GM12878 (cell line): Measurements from ENCODE around the gene NSFL1C. TPM values are rescaled to one million over a fixed set of nuclear protein-coding genes. Genes with fewer than 3 reads are reported as not detected.

Experiments
- ATAC-seq: fragments of 200-7000 bp; cut with Tn5 transposase; 3 replicates; pipeline ENCODE4 v1.9.1; 2020; ENCODE audit warnings: mild to moderate bottlenecking, moderate library complexity
- BruUV-seq: library from RNA; stranded (reverse); fragments of 400-500 nt; replicated peaks from 2 replicates; lab custom pipeline; 2021; lab: Mats Ljungman, UMichigan
- CTCF ChIA-PET: fragments of 300-600 bp; sonication (Branson Sonifier 250); formaldehyde crosslinking; extraction: SDS; loops from one replicate; lab custom pipeline; 2021; ENCODE audit warnings: inconsistent platforms; lab: Yijun Ruan, JAX
- POLR2A ChIA-PET: fragments of 350-600 bp; formaldehyde crosslinking; extraction: SDS; loops from one replicate; lab custom pipeline; 2021; ENCODE audit warnings: inconsistent platforms; lab: Charles Lee
- RAD21 ChIA-PET: fragments of 300-600 bp; sonication (Branson Sonifier 250); formaldehyde crosslinking; loops from one replicate; lab custom pipeline; 2023; ENCODE audit warnings: antibody characterized with exemption; ENCODE audit not compliant: unreplicated experiment; lab: Charles Lee
- SMC1A ChIA-PET: fragments of 300-600 bp; sonication (Branson Sonifier 250); formaldehyde crosslinking; loops from one replicate; lab custom pipeline; 2023; ENCODE audit not compliant: unreplicated experiment, uncharacterized antibody; lab: Charles Lee
- DNase-seq: peaks from one replicate; pipeline ENCODE4 v3.0.0-alpha.2; 2011; ENCODE audit warnings: low read depth, low spot score
- FAIRE-seq: peaks from 3 replicates; lab custom pipeline; 2011; peaks lifted over from hg19 to GRCh38; lab: Jason Lieb, UNC
- H2AFZ ChIP-seq: 2 replicates; pipeline ENCODE4 v1.6.0; 2011; ENCODE audit warnings: low read depth, low read length, control low read depth; ENCODE audit not compliant: control insufficient read depth
- H3K27ac ChIP-seq: 2 replicates; pipeline ENCODE4 v1.5.1; 2011; ENCODE audit warnings: control low read depth; ENCODE audit not compliant: control insufficient read depth, insufficient read depth
- H3K27me3 ChIP-seq, 2 experiments: replicated peaks in 1 of 2; 2 replicates each; pipeline versions ENCODE4 v1.6.0 to v1.6.1; 2011; ENCODE audit warnings: low read length in 1 of 2; ENCODE audit not compliant: control insufficient read depth in 2 of 2, insufficient read depth in 2 of 2
- H3K36me3 ChIP-seq, 2 experiments: 2 replicates each; pipeline ENCODE4 v1.5.1; 2011; ENCODE audit warnings: low read length in 1 of 2; ENCODE audit not compliant: control insufficient read depth in 2 of 2, insufficient read depth in 2 of 2
- H3K4me1 ChIP-seq: 2 replicates; pipeline ENCODE4 v1.6.1; 2011; ENCODE audit warnings: mild to moderate bottlenecking, low read length, moderate library complexity, mixed read lengths; ENCODE audit not compliant: control insufficient read depth, insufficient read depth
- H3K4me2 ChIP-seq: 2 replicates; pipeline ENCODE4 v1.6.0; 2011; ENCODE audit warnings: control low read depth; ENCODE audit not compliant: control insufficient read depth, insufficient read depth
- H3K4me3 ChIP-seq: fragments of 200-600 bp; sonication (generic); 2 replicates; pipeline ENCODE4 v1.5.1; 2016
- H3K79me2 ChIP-seq: 2 replicates; pipeline ENCODE4 v1.6.0; 2011; ENCODE audit warnings: low read length; ENCODE audit not compliant: control insufficient read depth, insufficient read depth
- H3K9ac ChIP-seq: 2 replicates; pipeline ENCODE4 v1.8.0; 2011; ENCODE audit warnings: low read length, control low read depth, mixed read lengths; ENCODE audit not compliant: control insufficient read depth, insufficient read depth
- H3K9me3 ChIP-seq: replicated peaks from 3 replicates; pipeline ENCODE4 v1.5.1; 2011; ENCODE audit warnings: mild to moderate bottlenecking, low read length; ENCODE audit not compliant: control insufficient read depth, insufficient read depth
- H4K20me1 ChIP-seq: 2 replicates; pipeline ENCODE4 v1.6.0; 2011; ENCODE audit not compliant: control insufficient read depth, insufficient read depth
- CHD2 ChIP-seq: IDR thresholded peaks from 2 replicates; pipeline ENCODE4 v1.6.1; 2011; ENCODE audit warnings: low read depth, low read length, improper control_type of control experiment, borderline replicate concordance
- CHD4 ChIP-seq: fragments of 200-600 bp; sonication (generic); IDR thresholded peaks from 2 replicates; pipeline ENCODE4 v1.6.1; 2016; ENCODE audit warnings: mild to moderate bottlenecking
- ESRRA ChIP-seq: IDR thresholded peaks from 2 replicates; pipeline ENCODE4 v1.6.1; 2012; ENCODE audit warnings: mild to moderate bottlenecking, low read length, improper control_type of control experiment
- FOXM1 ChIP-seq: IDR thresholded peaks from 2 replicates; pipeline ENCODE4 v1.6.1; 2012; ENCODE audit warnings: low read depth, mild to moderate bottlenecking, inconsistent platforms, low read length, moderate library complexity
- HCFC1 ChIP-seq: fragments of 150-350 bp; IDR thresholded peaks from 2 replicates; pipeline ENCODE4 v1.6.1; 2014; ENCODE audit warnings: low read length
- IKZF1 ChIP-seq: fragments of 450-650 bp; conservative IDR thresholded peaks from 2 replicates; pipeline ENCODE4 v1.6.1; 2017; ENCODE audit warnings: antibody characterized with exemption, mild to moderate bottlenecking
- NFXL1 ChIP-seq: fragments of 450-650 bp; IDR thresholded peaks from 2 replicates; pipeline ENCODE4 v1.6.1; 2017; ENCODE audit warnings: antibody characterized with exemption, mild to moderate bottlenecking, borderline replicate concordance
- NFYA ChIP-seq: IDR thresholded peaks from 2 replicates; pipeline ENCODE4 v1.6.1; 2011; ENCODE audit warnings: low read depth, mild to moderate bottlenecking, low read length, improper control_type of control experiment, borderline replicate concordance
- POU2F2 ChIP-seq: IDR thresholded peaks from 3 replicates; pipeline ENCODE4 v1.6.1; 2011; ENCODE audit warnings: low read depth, mild to moderate bottlenecking, low read length, borderline replicate concordance
- STAT3 ChIP-seq: IDR thresholded peaks from 2 replicates; pipeline ENCODE4 v1.6.1; 2011; ENCODE audit warnings: low read depth, low read length, improper control_type of control experiment
- TCF12 ChIP-seq: IDR thresholded peaks from 2 replicates; pipeline ENCODE4 v1.6.1; 2011; ENCODE audit warnings: low read depth, mild to moderate bottlenecking, low read length
- TCF7 ChIP-seq: IDR thresholded peaks from 2 replicates; pipeline ENCODE4 v1.6.1; 2014; ENCODE audit warnings: antibody characterized with exemption, borderline replicate concordance
- YBX1 ChIP-seq: fragments of 450-650 bp; IDR thresholded peaks from 2 replicates; pipeline ENCODE4 v1.6.1; 2016; ENCODE audit warnings: antibody characterized with exemption
- ZSCAN29 ChIP-seq: fragments of 450-650 bp; IDR thresholded peaks from 2 replicates; pipeline ENCODE4 v1.6.1; 2017; ENCODE audit warnings: mild to moderate bottlenecking, moderate library complexity
- WGBS: methylation state at CpG from one replicate; pipeline ENCODE4 v1.1.6; 2016; ENCODE audit warnings: low lambda C conversion rate; ENCODE audit not compliant: insufficient replicate concordance, insufficient coverage; ENCODE audit errors: missing lambda C conversion rate; 5-methylcytosine and 5-hydroxymethylcytosine counted together
- in situ Hi-C: fragments of 300-500 bp; cut with MboI; formaldehyde crosslinking; loops from 9 replicates; pipeline ENCODE4 v1.14.3; 2018; ENCODE audit warnings: mixed read lengths
- intact Hi-C: fragments of 100-400 bp; cut with micrococcal nuclease; formaldehyde crosslinking; loops from one replicate; pipeline ENCODE4 v1.14.2; 2022; ENCODE audit not compliant: unreplicated experiment
- polyA plus RNA-seq, 11 experiments: library from polyadenylated mRNA; depleted of rRNA in 4 of 11; unstranded in 6 of 11; stranded (reverse) in 5 of 11; fragments of >200 nt; fragmentation: Nextera tagmentation in 4 of 11; fragmentation: Illumina TruSeq in 1 of 11; extraction: Ambion mirVana in 4 of 11; extraction: Trizol in 1 of 11; gene quantifications; 1 replicate in 1 of 11; 2 replicates in 10 of 11; pipeline versions ENCODE4 v1.2.1 to v1.2.3, GENCODE V29; 2011 to 2016; ENCODE audit warnings: inconsistent platforms in 2 of 11, missing spikeins in 2 of 11, low read depth in 1 of 11
- total RNA-seq, 4 experiments: library from RNA; depleted of rRNA in 3 of 4; stranded (reverse); fragments of >200 nt in 3 of 4; fragmentation: Illumina TruSeq in 1 of 4; extraction: Trizol in 1 of 4; gene quantifications; 2 replicates each; pipeline versions ENCODE4 v1.2.1 to v1.2.3, GENCODE V29; 2013 to 2021
- TF ChIP-seq, protein P1 (sequence below): IDR thresholded peaks from 2 replicates; pipeline ENCODE4 v1.6.1; 2011; ENCODE audit warnings: borderline replicate concordance, low read depth, mild to moderate bottlenecking, moderate library complexity, low read length; ENCODE audit not compliant: insufficient read depth, poor library complexity, severe bottlenecking
- TF ChIP-seq, protein P2 (sequence below): fragments of 450-650 bp; formaldehyde crosslinking; IDR thresholded peaks from 2 replicates; pipeline ENCODE4 v1.5.0; 2022; ENCODE audit warnings: mild to moderate bottlenecking, missing genetic modification characterization

NSFL1C gene
- total and polyA plus RNA-seq, 10 of the 15 experiments (the other 5 are each of a cell fraction or from before 2014, with no cell fraction given) = 21.5 to 100 (median 38.1) TPM

DNA sequence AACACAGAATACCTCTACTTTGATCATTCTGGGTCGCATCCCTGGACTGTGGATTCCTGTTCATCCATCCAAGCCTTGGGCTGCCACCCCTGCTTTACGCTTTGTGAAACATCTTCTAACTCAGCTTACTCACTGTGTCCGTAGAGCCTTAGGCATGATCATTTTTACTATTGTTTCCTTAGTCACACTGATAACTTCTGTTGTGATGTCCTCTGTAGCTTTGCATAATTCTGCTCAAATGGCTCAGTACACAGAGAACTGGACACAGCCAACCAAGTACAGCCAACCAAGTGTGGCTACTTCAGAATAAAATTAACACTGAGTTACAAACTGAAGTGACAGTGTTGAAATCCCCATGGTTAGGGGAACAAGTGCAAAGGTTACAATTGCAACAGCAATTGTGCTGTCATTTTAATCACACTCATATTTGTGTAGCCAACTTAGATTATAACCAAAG, 65.2 kb downstream of the NSFL1C start:
- H3K79me2 ChIP-seq = no peaks in the 10 kb centered on the region
- no peak overlapping the region for H2AFZ ChIP-seq
- ChIA-PET POLR2A (no interaction called here), RAD21 (no interaction called here), CTCF (interaction anchor here (0.7 to 1.6 kb wide), 3 partner anchors 66 to 102 kb away, joined by 3 to 4 read pairs (median 3); no protein-coding TSS in a partner anchor), SMC1A (interaction anchor here (1.1 to 1.8 kb wide), 2 partner anchors 35 to 64 kb away, joined by 3 read pairs; no protein-coding TSS in a partner anchor)
- ATAC-seq (no peak), FAIRE-seq (no peak), DNase-seq (no peak)
- no peak overlapping the region for H3K4me3 ChIP-seq
- H3K27ac ChIP-seq = no peak overlapping the region
- no peaks in the 10 kb centered on the region; a peak in 2 of 4 replicates for H3K27me3 ChIP-seq
- no peaks in the 10 kb centered on the region for H4K20me1 ChIP-seq
- H3K36me3 ChIP-seq = no peaks in the 10 kb centered on the region
- no peaks in the 10 kb centered on the region for H3K9me3 ChIP-seq
- WGBS = 27% methylated on average over 3 of the region's 3 CpGs
- no TSS peak for BruUV-seq
- H3K4me2 ChIP-seq = no peak overlapping the region
- intact Hi-C loops (no loop called here), in situ Hi-C loops (no loop called here)
- TF ChIP-seq, protein P1, sequence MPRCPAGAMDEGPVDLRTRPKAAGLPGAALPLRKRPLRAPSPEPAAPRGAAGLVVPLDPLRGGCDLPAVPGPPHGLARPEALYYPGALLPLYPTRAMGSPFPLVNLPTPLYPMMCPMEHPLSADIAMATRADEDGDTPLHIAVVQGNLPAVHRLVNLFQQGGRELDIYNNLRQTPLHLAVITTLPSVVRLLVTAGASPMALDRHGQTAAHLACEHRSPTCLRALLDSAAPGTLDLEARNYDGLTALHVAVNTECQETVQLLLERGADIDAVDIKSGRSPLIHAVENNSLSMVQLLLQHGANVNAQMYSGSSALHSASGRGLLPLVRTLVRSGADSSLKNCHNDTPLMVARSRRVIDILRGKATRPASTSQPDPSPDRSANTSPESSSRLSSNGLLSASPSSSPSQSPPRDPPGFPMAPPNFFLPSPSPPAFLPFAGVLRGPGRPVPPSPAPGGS = no peak
- TF ChIP-seq NFXL1 (no peak), ESRRA (no peak), TCF7 (no peak), NFYA (no peak), YBX1 (no peak), TCF12 (no peak), POU2F2 (no peak), IKZF1 (no peak), STAT3 (no peak), FOXM1 (no peak), CHD2 (no peak), HCFC1 (no peak), CHD4 (no peak), ZSCAN29 (no peak)
- TF ChIP-seq, protein P2, sequence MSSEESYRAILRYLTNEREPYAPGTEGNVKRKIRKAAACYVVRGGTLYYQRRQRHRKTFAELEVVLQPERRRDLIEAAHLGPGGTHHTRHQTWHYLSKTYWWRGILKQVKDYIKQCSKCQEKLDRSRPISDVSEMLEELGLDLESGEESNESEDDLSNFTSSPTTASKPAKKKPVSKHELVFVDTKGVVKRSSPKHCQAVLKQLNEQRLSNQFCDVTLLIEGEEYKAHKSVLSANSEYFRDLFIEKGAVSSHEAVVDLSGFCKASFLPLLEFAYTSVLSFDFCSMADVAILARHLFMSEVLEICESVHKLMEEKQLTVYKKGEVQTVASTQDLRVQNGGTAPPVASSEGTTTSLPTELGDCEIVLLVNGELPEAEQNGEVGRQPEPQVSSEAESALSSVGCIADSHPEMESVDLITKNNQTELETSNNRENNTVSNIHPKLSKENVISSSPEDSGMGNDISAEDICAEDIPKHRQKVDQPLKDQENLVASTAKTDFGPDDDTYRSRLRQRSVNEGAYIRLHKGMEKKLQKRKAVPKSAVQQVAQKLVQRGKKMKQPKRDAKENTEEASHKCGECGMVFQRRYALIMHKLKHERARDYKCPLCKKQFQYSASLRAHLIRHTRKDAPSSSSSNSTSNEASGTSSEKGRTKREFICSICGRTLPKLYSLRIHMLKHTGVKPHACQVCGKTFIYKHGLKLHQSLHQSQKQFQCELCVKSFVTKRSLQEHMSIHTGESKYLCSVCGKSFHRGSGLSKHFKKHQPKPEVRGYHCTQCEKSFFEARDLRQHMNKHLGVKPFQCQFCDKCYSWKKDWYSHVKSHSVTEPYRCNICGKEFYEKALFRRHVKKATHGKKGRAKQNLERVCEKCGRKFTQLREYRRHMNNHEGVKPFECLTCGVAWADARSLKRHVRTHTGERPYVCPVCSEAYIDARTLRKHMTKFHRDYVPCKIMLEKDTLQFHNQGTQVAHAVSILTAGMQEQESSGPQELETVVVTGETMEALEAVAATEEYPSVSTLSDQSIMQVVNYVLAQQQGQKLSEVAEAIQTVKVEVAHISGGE (CRISPR knock-in tag) = no peak
- H3K4me1 ChIP-seq = peaks cover 4% of the 10 kb centered on the region; the same call in 1 of the 2 replicates
- no peak overlapping the region for H3K9ac ChIP-seq
